Measurements from ENCODE around the gene AKT3. TPM values are rescaled to one million over a fixed set of nuclear protein-coding genes. Genes with fewer than 3 reads are reported as not detected.

Gene AKT3
- total RNA-seq, 3 donors from 2014 or later (not counting 1 experiment from before 2014, with no cell fraction given), result 135 to 157 (median 136) TPM

GRCh38 chr1:243739335-243740003, 110.6 kb downstream of the AKT3 start:
- Histone ChIP-seq H3K4me1 (ENCODE audit: control insufficient read depth, insufficient read depth, low read length) (no peaks in the 10 kb centered on the region), H3K27me3 (ENCODE audit: control insufficient read depth, insufficient read depth, low read length) (no peaks in the 10 kb centered on the region), H3K27ac (ENCODE audit: low read length) (no peak overlapping the region), H3K36me3 (ENCODE audit: control insufficient read depth, insufficient read depth, low read length) (no peaks in the 10 kb centered on the region), H3K4me3 (ENCODE audit: low read length) (no peak overlapping the region), H3K9me3 (ENCODE audit: control insufficient read depth, insufficient read depth, low read length) (no peaks in the 10 kb centered on the region)
- ATAC-seq (no peak), DNase-seq (no peak)
- Mint-ChIP-seq H3K4me3 (no peak overlapping the region), H3K9me3 (no peaks in the 10 kb centered on the region), H3K27ac (peak overlapping the region in 1 of 2 donors; percentile 50), H3K27me3 (ENCODE audit: low read depth in 2 of 2) (no peaks in the 10 kb centered on the region), H3K36me3 (no peaks in the 10 kb centered on the region), H3K4me1 (peaks cover 8 to 49% of the 10 kb centered on the region in 2 donors)
- WGBS (ENCODE audit: insufficient coverage), result 72% methylated on average over 2 of the region's 3 CpGs
- intact Hi-C loops (cut with micrococcal nuclease), result no loop called here
- TF ChIP-seq CTCF (IDR thresholded peaks at IDR 0.05), result no peak

GRCh38 chr1:243738020-243738419, 112.0 kb downstream of the AKT3 start:
- Histone ChIP-seq H3K4me1 (ENCODE audit: control insufficient read depth, insufficient read depth, low read length) (no peaks in the 10 kb centered on the region), H3K36me3 (ENCODE audit: control insufficient read depth, insufficient read depth, low read length) (no peaks in the 10 kb centered on the region), H3K27ac (ENCODE audit: low read length) (no peak overlapping the region), H3K4me3 (ENCODE audit: low read length) (no peak overlapping the region), H3K9me3 (ENCODE audit: control insufficient read depth, insufficient read depth, low read length) (no peaks in the 10 kb centered on the region), H3K27me3 (ENCODE audit: control insufficient read depth, insufficient read depth, low read length) (no peaks in the 10 kb centered on the region)
- Mint-ChIP-seq H3K9me3 (no peaks in the 10 kb centered on the region), H3K36me3 (no peaks in the 10 kb centered on the region), H3K27ac (no peak overlapping the region), H3K27me3 (ENCODE audit: low read depth in 2 of 2) (no peaks in the 10 kb centered on the region), H3K4me3 (no peak overlapping the region), H3K4me1 (peaks cover 13 to 49% of the 10 kb centered on the region in 2 donors)
- WGBS (ENCODE audit: insufficient coverage), result 100% methylated on average over 1 of the region's 1 CpG
- TF ChIP-seq CTCF (IDR thresholded peaks at IDR 0.05), result no peak
- intact Hi-C loops (cut with micrococcal nuclease), result no loop called here
- DNase-seq (no peak), ATAC-seq (no peak)

GRCh38 chr1:243735457-243735856, 114.6 kb downstream of the AKT3 start:
- WGBS (ENCODE audit: insufficient coverage), result 85% methylated on average over 3 of the region's 3 CpGs
- TF ChIP-seq CTCF (IDR thresholded peaks at IDR 0.05), result no peak
- Histone ChIP-seq H3K27me3 (ENCODE audit: control insufficient read depth, insufficient read depth, low read length) (no peaks in the 10 kb centered on the region), H3K36me3 (ENCODE audit: control insufficient read depth, insufficient read depth, low read length) (no peaks in the 10 kb centered on the region), H3K27ac (ENCODE audit: low read length) (no peak overlapping the region), H3K4me1 (ENCODE audit: control insufficient read depth, insufficient read depth, low read length) (peaks cover 12% of the 10 kb centered on the region), H3K9me3 (ENCODE audit: control insufficient read depth, insufficient read depth, low read length) (peaks cover under 1% of the 10 kb centered on the region), H3K4me3 (ENCODE audit: low read length) (no peak overlapping the region)
- Mint-ChIP-seq H3K36me3 (no peaks in the 10 kb centered on the region), H3K9me3 (no peaks in the 10 kb centered on the region), H3K4me1 (peaks cover 33 to 70% of the 10 kb centered on the region in 2 donors), H3K27me3 (ENCODE audit: low read depth in 2 of 2) (no peaks in the 10 kb centered on the region), H3K4me3 (no peak overlapping the region), H3K27ac (no peak overlapping the region)
- ATAC-seq, result no peak
- no peak for DNase-seq
- intact Hi-C loops (cut with micrococcal nuclease), result no loop called here

- 40% methylated on average over 1 of the region's 2 CpGs for WGBS (ENCODE audit: insufficient coverage)
- Mint-ChIP-seq H3K4me1 (peaks cover 42 to 72% of the 10 kb centered on the region in 2 donors), H3K27ac (peak overlapping the region; percentile 32 to 65), H3K9me3 (no peaks in the 10 kb centered on the region), H3K36me3 (no peaks in the 10 kb centered on the region), H3K27me3 (ENCODE audit: low read depth in 2 of 2) (no peaks in the 10 kb centered on the region), H3K4me3 (no peak overlapping the region)
- no peaks in the 10 kb centered on the region for H3K27me3 ChIP-seq (ENCODE audit: control insufficient read depth, insufficient read depth, low read length)
- H3K27ac ChIP-seq (ENCODE audit: low read length), result no peak overlapping the region
- ATAC-seq, result peak in 1 of 3 donors; percentile 46
- intact Hi-C loops (cut with micrococcal nuclease), result no loop called here
- TF ChIP-seq CTCF (IDR thresholded peaks at IDR 0.05), result no peak
- peaks cover 2% of the 10 kb centered on the region for H3K36me3 ChIP-seq (ENCODE audit: control insufficient read depth, insufficient read depth, low read length)
- no peak for DNase-seq
- peaks cover 6% of the 10 kb centered on the region for H3K9me3 ChIP-seq (ENCODE audit: control insufficient read depth, insufficient read depth, low read length)
- no peak overlapping the region for H3K4me3 ChIP-seq (ENCODE audit: low read length)
- peaks cover 19% of the 10 kb centered on the region for H3K4me1 ChIP-seq (ENCODE audit: control insufficient read depth, insufficient read depth, low read length)
These were observed 115.7 kb downstream of the AKT3 start for GRCh38 chr1:243734308-243734695.
